Body of pancreas (tissue), 4 donors: ENCODE data around the gene ZFYVE9.

Experiments used
- CTCF ChIP-seq, 7 experiments: fragments of 450-650 bp in 4 of 7; fragments of 200-600 bp in 3 of 7; sonication (generic) in 3 of 7; IDR thresholded peaks; one replicate each; pipeline ENCODE4 v1.5.1; 2016 to 2019; ENCODE audit warnings: antibody characterized with exemption in 7 of 7
- POLR2A ChIP-seq, 3 donors: fragments of 450-650 bp; IDR thresholded peaks; one replicate each; pipeline ENCODE4 v1.6.1; 2016; ENCODE audit warnings: antibody characterized with exemption in 3 of 3, mild to moderate bottlenecking in 2 of 3

- TF ChIP-seq POLR2A (IDR thresholded peaks at IDR 0.05) (no peak), CTCF (IDR thresholded peaks at IDR 0.05) (no peak)
Measured at GRCh38 chr1:52288286-52288685, 146.4 kb downstream of the ZFYVE9 start.
